HG03469 (cell line): Measurements from ENCODE around the gene UCK2.

Experiments used
- ATAC-seq: cut with Tn5 transposase; IDR thresholded peaks from one replicate; pipeline ENCODE4 v1.9.1; 2021; ENCODE audit warnings: mild to moderate bottlenecking, moderate library complexity, moderate number of reproducible peaks; ENCODE audit not compliant: unreplicated experiment

UCK2 gene

GRCh38 chr1:165854101-165854845 lies 26.9 kb downstream of the UCK2 start:
- no peak for ATAC-seq

- no peak for ATAC-seq
Observed at GRCh38 chr1:165855010-165855838, 27.8 kb downstream of the UCK2 start.

- no peak for ATAC-seq
Observed at GRCh38 chr1:165856021-165856420, 28.6 kb downstream of the UCK2 start.

GRCh38 chr1:165856606-165857005 lies 29.2 kb downstream of the UCK2 start:
- no peak for ATAC-seq

GRCh38 chr1:165857046-165857801 lies 29.8 kb downstream of the UCK2 start:
- peak; percentile 75 for ATAC-seq

- no peak for ATAC-seq
Observed at GRCh38 chr1:165858364-165858823, 31.0 kb downstream of the UCK2 start.

GRCh38 chr1:165858967-165859845 lies 31.8 kb downstream of the UCK2 start:
- ATAC-seq = no peak

GRCh38 chr1:165860065-165860464 lies 32.7 kb downstream of the UCK2 start:
- no peak for ATAC-seq

GRCh38 chr1:165861911-165862310 lies 34.5 kb downstream of the UCK2 start:
- ATAC-seq = no peak

GRCh38 chr1:165862448-165862847 lies 35.0 kb downstream of the UCK2 start:
- ATAC-seq = no peak

GRCh38 chr1:165863346-165863745 lies 35.9 kb downstream of the UCK2 start:
- ATAC-seq = no peak

- ATAC-seq = no peak
Observed at GRCh38 chr1:165865633-165866340, 38.4 kb downstream of the UCK2 start.

GRCh38 chr1:165869343-165869742 lies 41.9 kb downstream of the UCK2 start:
- no peak for ATAC-seq

GRCh38 chr1:165871311-165872067 lies 44.1 kb downstream of the UCK2 start:
- peak; percentile 82 for ATAC-seq

- ATAC-seq = no peak
Observed at GRCh38 chr1:165873481-165873880, 46.1 kb downstream of the UCK2 start.

GRCh38 chr1:165874643-165875042 lies 47.2 kb downstream of the UCK2 start:
- no peak for ATAC-seq

GRCh38 chr1:165875171-165875570 lies 47.8 kb downstream of the UCK2 start:
- ATAC-seq = no peak

- ATAC-seq = no peak
Observed at GRCh38 chr1:165875604-165876003, 48.2 kb downstream of the UCK2 start.

- no peak for ATAC-seq
Observed at GRCh38 chr1:165876121-165876520, 48.7 kb downstream of the UCK2 start.
